SK-N-SH (cell line): ENCODE data around the gene PSENEN. TPM values are rescaled to one million over a fixed set of nuclear protein-coding genes. Genes with fewer than 3 reads are reported as not detected.
"Not testable (repeated sequence)": the region's sequence is repeated elsewhere in the genome, so short reads cannot be mapped to it uniquely, and the experiment has no call there.

Source experiments
- CTCF ChIA-PET: fragments of 300-600, 350-600 bp; formaldehyde crosslinking; extraction: SDS; loops from one replicate; lab custom pipeline; 2021; lab: Yijun Ruan, JAX
- POLR2A ChIA-PET: fragments of 350-600 bp; sonication (Branson Sonifier 250); formaldehyde crosslinking; extraction: SDS; loops from one replicate; lab custom pipeline; 2020; ENCODE audit warnings: antibody characterized with exemption, inconsistent platforms; lab: Yijun Ruan, JAX
- DNase-seq: peaks from one replicate; pipeline ENCODE4 v3.0.0; 2012
- H2AFZ ChIP-seq: fragments of 200-600 bp; sonication (generic); 2 replicates; pipeline ENCODE4 v1.8.1; 2016; ENCODE audit warnings: antibody characterized with exemption, mild to moderate bottlenecking, low read depth
- H3F3A ChIP-seq: fragments of 200-600 bp; sonication (generic); replicated peaks from 2 replicates; pipeline ENCODE3; 2016; ENCODE audit warnings: antibody characterized with exemption, mild to moderate bottlenecking; ENCODE audit not compliant: insufficient read depth
- H3K27ac ChIP-seq, 2 experiments: fragments of 200-500 bp in 1 of 2; fragments of 200-600 bp in 1 of 2; sonication (Bioruptor generic) in 1 of 2; sonication (generic), shearing (Covaris generic) in 1 of 2; 2 replicates each; pipeline versions ENCODE4 v1.5.1 to v1.6.1; 2014 to 2016; ENCODE audit warnings: low read depth in 2 of 2, inconsistent platforms in 1 of 2, low read length in 1 of 2, mild to moderate bottlenecking in 1 of 2, mixed read lengths in 1 of 2
- H3K27me3 ChIP-seq: fragments of 200-600 bp; sonication (generic), shearing (Covaris generic); 2 replicates; pipeline ENCODE4 v1.6.1; 2016; ENCODE audit warnings: mixed run types; ENCODE audit not compliant: insufficient read depth
- H3K36me3 ChIP-seq, 2 experiments: fragments of 200-500 bp in 1 of 2; fragments of 200-600 bp in 1 of 2; sonication (Bioruptor generic) in 1 of 2; sonication (generic) in 1 of 2; replicated peaks in 1 of 2; 2 replicates each; pipeline versions ENCODE3 to v1.5.1; 2014 to 2016; ENCODE audit warnings: low read length in 1 of 2, mild to moderate bottlenecking in 1 of 2; ENCODE audit not compliant: insufficient read depth in 2 of 2, control insufficient read depth in 1 of 2
- H3K4me1 ChIP-seq, 2 experiments: fragments of 200-500 bp in 1 of 2; fragments of 200-600 bp in 1 of 2; sonication (Bioruptor generic) in 1 of 2; sonication (generic), shearing (Covaris generic) in 1 of 2; 2 replicates each; pipeline versions ENCODE4 v1.5.1 to v1.6.1; 2014 to 2016; ENCODE audit warnings: low read depth in 1 of 2, low read length in 1 of 2, mixed run types in 1 of 2; ENCODE audit not compliant: insufficient read depth in 2 of 2, control insufficient read depth in 1 of 2
- H3K4me2 ChIP-seq: fragments of 200-600 bp; sonication (generic), shearing (Covaris generic); 2 replicates; pipeline ENCODE4 v1.6.1; 2017; ENCODE audit warnings: mixed run types
- H3K4me3 ChIP-seq, 2 experiments: fragments of 200-500 bp in 1 of 2; fragments of 200-600 bp in 1 of 2; sonication (Bioruptor generic) in 1 of 2; sonication (generic), shearing (Covaris generic) in 1 of 2; 2 replicates each; pipeline versions ENCODE4 v1.5.1 to v1.8.1; 2014 to 2016; ENCODE audit warnings: low read depth in 2 of 2, inconsistent platforms in 1 of 2, low read length in 1 of 2, mild to moderate bottlenecking in 1 of 2, mixed read lengths in 1 of 2, moderate library complexity in 1 of 2
- H3K79me2 ChIP-seq: fragments of 200-600 bp; sonication (generic); 2 replicates; pipeline ENCODE4 v1.8.1; 2017; ENCODE audit warnings: mild to moderate bottlenecking; ENCODE audit not compliant: insufficient read depth
- H3K9ac ChIP-seq: fragments of 200-600 bp; sonication (generic); 2 replicates; pipeline ENCODE4 v1.6.1; 2017; ENCODE audit warnings: mixed run types
- H3K9me2 ChIP-seq: fragments of 200-600 bp; sonication (generic); 2 replicates; pipeline ENCODE4 v1.6.1; 2017; ENCODE audit warnings: mixed run types
- H3K9me3 ChIP-seq: fragments of 200-600 bp; sonication (generic); 2 replicates; pipeline ENCODE4 v1.6.1; 2017; ENCODE audit warnings: mixed run types, mild to moderate bottlenecking, moderate library complexity
- H4K20me1 ChIP-seq: fragments of 200-600 bp; sonication (generic); 2 replicates; pipeline ENCODE4 v1.6.1; 2017; ENCODE audit warnings: mild to moderate bottlenecking, mixed run types; ENCODE audit not compliant: insufficient read depth
- CHD2 ChIP-seq: fragments of 150-350 bp; IDR thresholded peaks from 2 replicates; pipeline ENCODE4 v1.6.1; 2018; ENCODE audit warnings: low read length; ENCODE audit not compliant: partially characterized antibody
- ELF1 ChIP-seq: IDR thresholded peaks from 2 replicates; pipeline ENCODE4 v1.4.0; 2012
- FOSL2 ChIP-seq: IDR thresholded peaks from 2 replicates; pipeline ENCODE4 v1.4.0; 2012; ENCODE audit warnings: low read depth, mild to moderate bottlenecking, moderate library complexity, borderline replicate concordance
- FOXM1 ChIP-seq: IDR thresholded peaks from 2 replicates; pipeline ENCODE4 v1.4.0; 2012; ENCODE audit warnings: low read depth, mild to moderate bottlenecking
- GATA2 ChIP-seq: sonication (generic); formaldehyde crosslinking; IDR thresholded peaks from 2 replicates; pipeline ENCODE4 v1.5.0; 2020; ENCODE audit warnings: mild to moderate bottlenecking, missing genetic modification reagents
- NRF1 ChIP-seq: IDR thresholded peaks from 2 replicates; pipeline ENCODE4 v1.6.1; 2012; ENCODE audit warnings: low read depth, mild to moderate bottlenecking, low read length
- REST ChIP-seq: IDR thresholded peaks from 2 replicates; pipeline ENCODE4 v1.6.1; 2012; ENCODE audit warnings: mild to moderate bottlenecking, low read depth, low read length, moderate library complexity
- SIN3A ChIP-seq: IDR thresholded peaks from 2 replicates; pipeline ENCODE4 v1.6.1; 2012; ENCODE audit warnings: low read depth, mild to moderate bottlenecking, low read length, moderate library complexity, borderline replicate concordance
- WGBS: methylation state at CpG from one replicate; pipeline ENCODE4 v1.1.6; 2017; ENCODE audit warnings: low lambda C conversion rate; 5-methylcytosine and 5-hydroxymethylcytosine counted together
- polyA plus RNA-seq, 3 experiments: library from polyadenylated mRNA; depleted of rRNA; stranded (reverse); fragments of >200 nt; gene quantifications; 2 replicates each; pipeline ENCODE4 v1.2.3, GENCODE V29; 2012
- TF ChIP-seq, protein P1 (sequence below): IDR thresholded peaks from 2 replicates; pipeline ENCODE4 v1.4.0; 2012; ENCODE audit warnings: low read depth, borderline replicate concordance

The PSENEN gene
- polyA plus RNA-seq, 1 of the 3 experiments (the other 2 are of a cell fraction): 99.2 TPM

GRCh38 chr19:35793381-35794165, 48.1 kb downstream of the PSENEN start:
- H3K79me2 ChIP-seq: no peaks in the 10 kb centered on the region
- H4K20me1 ChIP-seq: no peaks in the 10 kb centered on the region
- H3K4me2 ChIP-seq: no peak overlapping the region
- H3K36me3 ChIP-seq: no peaks in the 10 kb centered on the region
- H3K27ac ChIP-seq: no peak overlapping the region
- WGBS: 76% methylated on average over 7 of the region's 7 CpGs
- H3K9me3 ChIP-seq: no peaks in the 10 kb centered on the region
- DNase-seq: no peak
- H3K4me1 ChIP-seq: no peaks in the 10 kb centered on the region
- no peak overlapping the region for H3K4me3 ChIP-seq
- TF ChIP-seq FOSL2 (no peak), FOXM1 (no peak), SIN3A (no peak), REST (no peak), GATA2 (no peak), ELF1 (no peak), NRF1 (no peak), CHD2 (no peak)
- TF ChIP-seq, protein P1, sequence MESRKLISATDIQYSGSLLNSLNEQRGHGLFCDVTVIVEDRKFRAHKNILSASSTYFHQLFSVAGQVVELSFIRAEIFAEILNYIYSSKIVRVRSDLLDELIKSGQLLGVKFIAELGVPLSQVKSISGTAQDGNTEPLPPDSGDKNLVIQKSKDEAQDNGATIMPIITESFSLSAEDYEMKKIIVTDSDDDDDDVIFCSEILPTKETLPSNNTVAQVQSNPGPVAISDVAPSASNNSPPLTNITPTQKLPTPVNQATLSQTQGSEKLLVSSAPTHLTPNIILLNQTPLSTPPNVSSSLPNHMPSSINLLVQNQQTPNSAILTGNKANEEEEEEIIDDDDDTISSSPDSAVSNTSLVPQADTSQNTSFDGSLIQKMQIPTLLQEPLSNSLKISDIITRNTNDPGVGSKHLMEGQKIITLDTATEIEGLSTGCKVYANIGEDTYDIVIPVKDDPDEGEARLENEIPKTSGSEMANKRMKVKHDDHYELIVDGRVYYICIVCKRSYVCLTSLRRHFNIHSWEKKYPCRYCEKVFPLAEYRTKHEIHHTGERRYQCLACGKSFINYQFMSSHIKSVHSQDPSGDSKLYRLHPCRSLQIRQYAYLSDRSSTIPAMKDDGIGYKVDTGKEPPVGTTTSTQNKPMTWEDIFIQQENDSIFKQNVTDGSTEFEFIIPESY: no peak
- TF ChIP-seq, all 33 proteins: peak for 0
- Histone ChIP-seq H3F3A (no peaks in the 10 kb centered on the region), H3K9ac (no peak overlapping the region), H3K9me2 (no peaks in the 10 kb centered on the region), H2AFZ (no peak overlapping the region), H3K27me3 (no peaks in the 10 kb centered on the region)
- CTCF ChIA-PET: no interaction called here
- POLR2A ChIA-PET: no interaction called here

GRCh38 chr19:35795564-35795963, 50.1 kb downstream of the PSENEN start:
- H4K20me1 ChIP-seq, H3K4me1 ChIP-seq, H2AFZ ChIP-seq, H3K79me2 ChIP-seq, DNase-seq, H3F3A ChIP-seq, POLR2A ChIA-PET, H3K4me3 ChIP-seq, H3K9me3 ChIP-seq, H3K27ac ChIP-seq, H3K9me2 ChIP-seq, H3K4me2 ChIP-seq, H3K9ac ChIP-seq, H3K36me3 ChIP-seq, CTCF ChIA-PET: not testable (repeated sequence)
- peaks cover 14% of the 10 kb centered on the region; the same call in 1 of the 2 replicates for H3K27me3 ChIP-seq
- 57% methylated on average over 1 of the region's 1 CpG for WGBS

Other genes starting within 250 kb of the PSENEN start
- not detected in 2 replicates for gene DMKN, start 232.0 kb upstream of the PSENEN start, polyA plus RNA-seq (2012; rRNA removed)
- 0.16 and 0.25 TPM in 2 replicates for gene SBSN, start 217.3 kb upstream of the PSENEN start, polyA plus RNA-seq (2012; rRNA removed)
- gene GAPDHS, start 212.2 kb upstream of the PSENEN start, polyA plus RNA-seq (2012; rRNA removed): not detected in 2 replicates
- 201 and 202 TPM in 2 replicates for gene TMEM147, start 200.0 kb upstream of the PSENEN start, polyA plus RNA-seq (2012; rRNA removed)
- gene ATP4A, start 182.0 kb upstream of the PSENEN start, polyA plus RNA-seq (2012; rRNA removed): not detected in 2 replicates
- gene PMIS2, start 159.5 kb upstream of the PSENEN start, polyA plus RNA-seq (2012; rRNA removed): not detected in 2 replicates
- gene HAUS5, start 132.9 kb upstream of the PSENEN start, polyA plus RNA-seq (2012; rRNA removed): 5.1 and 7.1 TPM in 2 replicates
- 48.5 and 69.9 TPM in 2 replicates for gene RBM42, start 116.6 kb upstream of the PSENEN start, polyA plus RNA-seq (2012; rRNA removed)
- 0.84 and 1.6 TPM in 2 replicates for gene ETV2, start 103.9 kb upstream of the PSENEN start, polyA plus RNA-seq (2012; rRNA removed)
- gene COX6B1, start 97.3 kb upstream of the PSENEN start, polyA plus RNA-seq (2012; rRNA removed): 826 and 889 TPM in 2 replicates
- gene UPK1A, start 79.1 kb upstream of the PSENEN start, polyA plus RNA-seq (2012; rRNA removed): 0.11 and 0.16 TPM in 2 replicates
- not detected in 2 replicates for gene ZBTB32, start 41.1 kb upstream of the PSENEN start, polyA plus RNA-seq (2012; rRNA removed)
- gene KMT2B, start 27.6 kb upstream of the PSENEN start, polyA plus RNA-seq (2012; rRNA removed): 18.2 and 29.2 TPM in 2 replicates
- gene IGFLR1, start 3.2 kb upstream of the PSENEN start, polyA plus RNA-seq (2012; rRNA removed): 5.1 and 5.6 TPM in 2 replicates
- gene U2AF1L4, start 233 bp upstream of the PSENEN start, polyA plus RNA-seq (2012; rRNA removed): 25.9 and 29.4 TPM in 2 replicates
- 21.1 and 25.2 TPM in 2 replicates for gene LIN37, start 2.9 kb downstream of the PSENEN start, polyA plus RNA-seq (2012; rRNA removed)
- gene HSPB6, start 11.4 kb downstream of the PSENEN start, polyA plus RNA-seq (2012; rRNA removed): 0.10 and 0.43 TPM in 2 replicates
- gene PROSER3, start 12.5 kb downstream of the PSENEN start, polyA plus RNA-seq (2012; rRNA removed): 12.3 and 12.5 TPM in 2 replicates
- 6.5 and 7.8 TPM in 2 replicates for gene ARHGAP33, start 29.9 kb downstream of the PSENEN start, polyA plus RNA-seq (2012; rRNA removed)
- gene PRODH2, start 67.2 kb downstream of the PSENEN start, polyA plus RNA-seq (2012; rRNA removed): not detected in 2 replicates
- not detected in 2 replicates for gene NPHS1, start 106.9 kb downstream of the PSENEN start, polyA plus RNA-seq (2012; rRNA removed)
- gene KIRREL2, start 111.3 kb downstream of the PSENEN start, polyA plus RNA-seq (2012; rRNA removed): 0.21 and 0.37 TPM in 2 replicates
- gene APLP1, start 122.9 kb downstream of the PSENEN start, polyA plus RNA-seq (2012; rRNA removed): 31.8 and 66.7 TPM in 2 replicates
- 5.5 and 11.4 TPM in 2 replicates for gene NFKBID, start 154.9 kb downstream of the PSENEN start, polyA plus RNA-seq (2012; rRNA removed)
- 0.59 and 0.76 TPM in 2 replicates for gene HCST, start 156.9 kb downstream of the PSENEN start, polyA plus RNA-seq (2012; rRNA removed)
- gene TYROBP, start 162.6 kb downstream of the PSENEN start, polyA plus RNA-seq (2012; rRNA removed): not detected in 2 replicates
- gene LRFN3, start 190.7 kb downstream of the PSENEN start, polyA plus RNA-seq (2012; rRNA removed): 2.1 and 5.4 TPM in 2 replicates
- 22.5 and 25.3 TPM in 2 replicates for gene SDHAF1, start 249.5 kb downstream of the PSENEN start, polyA plus RNA-seq (2012; rRNA removed)